IMR-90 (cell line): Measurements from ENCODE around the gene PKP3. TPM values are rescaled to one million over a fixed set of nuclear protein-coding genes. Genes with fewer than 3 reads are reported as not detected.

ENCODE experiments used
- ATAC-seq: fragments of 200-7000 bp; cut with Tn5 transposase; 2 replicates; pipeline ENCODE4 v1.9.1; 2020; ENCODE audit warnings: low read depth, mild to moderate bottlenecking, moderate library complexity
- BruUV-seq: library from RNA; stranded (reverse); fragments of 400-500 nt; replicated peaks from 2 replicates; lab custom pipeline; 2021; lab: Mats Ljungman, UMichigan
- CTCF ChIA-PET: fragments of 300-600 bp; formaldehyde crosslinking; extraction: SDS; loops from one replicate; lab custom pipeline; 2021; ENCODE audit warnings: antibody characterized with exemption; lab: Yijun Ruan, JAX
- POLR2A ChIA-PET: fragments of 300-600 bp; sonication (Branson Sonifier 250); formaldehyde crosslinking; loops from one replicate; lab custom pipeline; 2022; ENCODE audit warnings: antibody characterized with exemption; ENCODE audit not compliant: unreplicated experiment; lab: Charles Lee
- DNase-seq: peaks from one replicate; pipeline ENCODE4 v3.0.0; 2013
- H2AFZ ChIP-seq: replicated peaks from 2 replicates; pipeline ENCODE3; 2013; ENCODE audit warnings: low read length, mild to moderate bottlenecking; ENCODE audit not compliant: poor library complexity
- H2AK5ac ChIP-seq: 2 replicates; pipeline ENCODE4 v1.6.1; 2013; ENCODE audit warnings: low read depth, low read length, inconsistent platforms
- H2AK9ac ChIP-seq: replicated peaks from 2 replicates; pipeline ENCODE3; 2013; ENCODE audit warnings: mild to moderate bottlenecking, low read depth, low read length, moderate library complexity; ENCODE audit not compliant: poor library complexity
- H2BK120ac ChIP-seq: 2 replicates; pipeline ENCODE4 v1.6.1; 2013; ENCODE audit warnings: low read depth, low read length, inconsistent platforms
- H2BK15ac ChIP-seq: 3 replicates; pipeline ENCODE4 v1.6.1; 2013; ENCODE audit warnings: low read depth, low read length, inconsistent platforms
- H2BK20ac ChIP-seq: 2 replicates; pipeline ENCODE4 v1.6.1; 2013; ENCODE audit warnings: low read depth, mild to moderate bottlenecking, inconsistent platforms, low read length, moderate library complexity
- H2BK5ac ChIP-seq: 2 replicates; pipeline ENCODE4 v1.6.1; 2013; ENCODE audit warnings: mild to moderate bottlenecking, low read depth, low read length, inconsistent platforms; ENCODE audit not compliant: poor library complexity, severe bottlenecking
- H3K14ac ChIP-seq: replicated peaks from 2 replicates; pipeline ENCODE4 v1.6.1; 2013; ENCODE audit warnings: low read depth, low read length, inconsistent platforms
- H3K18ac ChIP-seq: 2 replicates; pipeline ENCODE4 v1.6.1; 2013; ENCODE audit warnings: low read depth, low read length, control low read depth
- H3K23ac ChIP-seq: 2 replicates; pipeline ENCODE4 v1.6.1; 2013; ENCODE audit warnings: low read depth, low read length, inconsistent platforms
- H3K27ac ChIP-seq: 2 replicates; pipeline ENCODE4 v1.5.1; 2013; ENCODE audit warnings: mild to moderate bottlenecking, control low read depth, low read length; ENCODE audit not compliant: insufficient read depth
- H3K27me3 ChIP-seq: 2 replicates; pipeline ENCODE4 v1.6.1; 2013; ENCODE audit warnings: low read length; ENCODE audit not compliant: control insufficient read depth, insufficient read depth
- H3K36me3 ChIP-seq: 2 replicates; pipeline ENCODE4 v1.6.1; 2013; ENCODE audit warnings: low read length, mixed read lengths; ENCODE audit not compliant: control insufficient read depth, insufficient read depth
- H3K4ac ChIP-seq: 2 replicates; pipeline ENCODE4 v1.6.1; 2013; ENCODE audit warnings: low read depth, low read length, inconsistent platforms
- H3K4me1 ChIP-seq: 2 replicates; pipeline ENCODE4 v1.6.1; 2013; ENCODE audit warnings: low read length, mixed read lengths; ENCODE audit not compliant: control insufficient read depth, insufficient read depth
- H3K4me2 ChIP-seq: 2 replicates; pipeline ENCODE4 v1.6.1; 2013; ENCODE audit warnings: low read depth, mild to moderate bottlenecking, control low read depth, low read length, moderate library complexity
- H3K4me3 ChIP-seq: 2 replicates; pipeline ENCODE4 v1.5.1; 2013; ENCODE audit warnings: low read depth, mild to moderate bottlenecking, control low read depth, low read length, moderate library complexity; ENCODE audit not compliant: insufficient read depth
- H3K56ac ChIP-seq: 2 replicates; pipeline ENCODE4 v1.6.1; 2013; ENCODE audit warnings: low read length, inconsistent platforms; ENCODE audit not compliant: insufficient read depth; ENCODE audit errors: extremely low read depth
- H3K79me1 ChIP-seq, 2 experiments: 2 replicates each; pipeline ENCODE4 v1.6.1; 2013; ENCODE audit warnings: low read length in 2 of 2, inconsistent platforms in 1 of 2, low read depth in 1 of 2
- H3K9ac ChIP-seq: 2 replicates; pipeline ENCODE4 v1.6.1; 2013; ENCODE audit warnings: low read depth, low read length, control low read depth
- H3K9me1 ChIP-seq: 2 replicates; pipeline ENCODE4 v1.6.1; 2013; ENCODE audit warnings: low read length, inconsistent platforms; ENCODE audit not compliant: insufficient read depth
- H3K9me3 ChIP-seq: 2 replicates; pipeline ENCODE4 v1.6.1; 2013; ENCODE audit warnings: low read length; ENCODE audit not compliant: control insufficient read depth, insufficient read depth
- H4K20me1 ChIP-seq: 2 replicates; pipeline ENCODE4 v1.6.1; 2013; ENCODE audit warnings: low read length, inconsistent platforms; ENCODE audit not compliant: insufficient read depth
- H4K5ac ChIP-seq: 2 replicates; pipeline ENCODE4 v1.6.1; 2013; ENCODE audit warnings: mild to moderate bottlenecking, low read depth, low read length, control low read depth
- H4K8ac ChIP-seq, 2 experiments: 2 replicates each; pipeline ENCODE4 v1.6.1; 2013; ENCODE audit warnings: low read depth in 2 of 2, low read length in 2 of 2, control low read depth in 1 of 2, inconsistent platforms in 1 of 2
- H4K91ac ChIP-seq: 2 replicates; pipeline ENCODE4 v1.6.1; 2013; ENCODE audit warnings: low read depth, low read length, inconsistent platforms; ENCODE audit not compliant: insufficient read depth
- BHLHE40 ChIP-seq: fragments of 150-350 bp; IDR thresholded peaks from 2 replicates; pipeline ENCODE4 v1.6.1; 2016; ENCODE audit warnings: mild to moderate bottlenecking, low read depth, low read length
- CEBPB ChIP-seq: IDR thresholded peaks from 2 replicates; pipeline ENCODE4 v1.6.1; 2012; ENCODE audit warnings: low read depth, low read length, improper control_type of control experiment
- CHD1 ChIP-seq: IDR thresholded peaks from 2 replicates; pipeline ENCODE4 v1.6.1; 2012; ENCODE audit warnings: low read depth, low read length, improper control_type of control experiment
- FOS ChIP-seq: fragments of 150-350 bp; IDR thresholded peaks from 2 replicates; pipeline ENCODE4 v1.6.1; 2016; ENCODE audit warnings: low read depth, low read length
- MAFK ChIP-seq: IDR thresholded peaks from 2 replicates; pipeline ENCODE4 v1.6.1; 2012; ENCODE audit warnings: low read depth, low read length, improper control_type of control experiment
- MAZ ChIP-seq: IDR thresholded peaks from 2 replicates; pipeline ENCODE4 v1.6.1; 2012; ENCODE audit warnings: low read depth, mild to moderate bottlenecking, low read length, improper control_type of control experiment, moderate library complexity, borderline replicate concordance
- NFE2L2 ChIP-seq: fragments of 150-350 bp; IDR thresholded peaks from 2 replicates; pipeline ENCODE4 v1.6.1; 2016; ENCODE audit warnings: low read depth, mild to moderate bottlenecking, low read length
- POLR2A ChIP-seq: IDR thresholded peaks from 2 replicates; pipeline ENCODE4 v1.6.1; 2012; ENCODE audit warnings: mild to moderate bottlenecking, low read depth, low read length
- RAD21 ChIP-seq: IDR thresholded peaks from 2 replicates; pipeline ENCODE4 v1.6.1; 2012; ENCODE audit warnings: low read length, improper control_type of control experiment
- RCOR1 ChIP-seq: IDR thresholded peaks from 2 replicates; pipeline ENCODE4 v1.6.1; 2012; ENCODE audit warnings: mild to moderate bottlenecking, low read length, improper control_type of control experiment; ENCODE audit not compliant: insufficient replicate concordance
- RFX5 ChIP-seq: IDR thresholded peaks from 2 replicates; pipeline ENCODE4 v1.8.0; 2012; ENCODE audit warnings: low read depth, mild to moderate bottlenecking, low read length, moderate library complexity
- SMC3 ChIP-seq: fragments of 150-350 bp; IDR thresholded peaks from 2 replicates; pipeline ENCODE4 v1.6.1; 2016; ENCODE audit warnings: low read depth, mild to moderate bottlenecking, antibody characterized with exemption, low read length, moderate library complexity
- WGBS, 2 experiments: methylation state at CpG; one replicate each; pipeline versions ENCODE4 v1.1.5 to v1.1.7; 2013; ENCODE audit warnings: missing lambda C conversion rate in 2 of 2; ENCODE audit not compliant: insufficient read length in 1 of 2; ENCODE audit errors: extremely low coverage in 2 of 2; 5-methylcytosine and 5-hydroxymethylcytosine counted together
- dilution Hi-C: fragments of 300-500 bp; cut with HindIII; formaldehyde crosslinking; loops from one replicate; pipeline ENCODE4 v1.14.3; 2018; ENCODE audit warnings: low sequenced_read_pairs; ENCODE audit not compliant: unreplicated experiment
- in situ Hi-C: fragments of 300-500 bp; cut with MboI; formaldehyde crosslinking; loops from 3 replicates; pipeline ENCODE4 v1.14.3; 2019; ENCODE audit warnings: low sequenced_read_pairs, inconsistent platforms, mixed read lengths
- intact Hi-C: fragments of 100-400 bp; cut with micrococcal nuclease; formaldehyde crosslinking; loops from 2 replicates; pipeline ENCODE4 v1.10.0; 2022
- polyA plus RNA-seq, 3 experiments: library from polyadenylated mRNA; depleted of rRNA; stranded (reverse); fragments of >200 nt; gene quantifications; 2 replicates each; pipeline ENCODE4 v1.2.3, GENCODE V29; 2012; ENCODE audit warnings: low replicate concordance in 1 of 3
- total RNA-seq: library from RNA; depleted of rRNA; stranded (reverse); fragments of >200 nt; gene quantifications from 2 replicates; pipeline ENCODE4 v1.2.3, GENCODE V29; 2012
- TF ChIP-seq, protein P1 (sequence below): conservative IDR thresholded peaks from 2 replicates; pipeline ENCODE4 v1.5.1; 2012; ENCODE audit warnings: mild to moderate bottlenecking, low read depth, low read length, improper control_type of control experiment
- TF ChIP-seq, protein P2 (sequence below): fragments of 150-350 bp; IDR thresholded peaks from 2 replicates; pipeline ENCODE4 v1.6.1; 2016; ENCODE audit warnings: low read depth, mild to moderate bottlenecking, low read length, moderate library complexity, borderline replicate concordance

PKP3 gene
- total and polyA plus RNA-seq, 2 of the 4 experiments (the other 2 are of a cell fraction) = 1.5 to 2.2 TPM

DNA sequence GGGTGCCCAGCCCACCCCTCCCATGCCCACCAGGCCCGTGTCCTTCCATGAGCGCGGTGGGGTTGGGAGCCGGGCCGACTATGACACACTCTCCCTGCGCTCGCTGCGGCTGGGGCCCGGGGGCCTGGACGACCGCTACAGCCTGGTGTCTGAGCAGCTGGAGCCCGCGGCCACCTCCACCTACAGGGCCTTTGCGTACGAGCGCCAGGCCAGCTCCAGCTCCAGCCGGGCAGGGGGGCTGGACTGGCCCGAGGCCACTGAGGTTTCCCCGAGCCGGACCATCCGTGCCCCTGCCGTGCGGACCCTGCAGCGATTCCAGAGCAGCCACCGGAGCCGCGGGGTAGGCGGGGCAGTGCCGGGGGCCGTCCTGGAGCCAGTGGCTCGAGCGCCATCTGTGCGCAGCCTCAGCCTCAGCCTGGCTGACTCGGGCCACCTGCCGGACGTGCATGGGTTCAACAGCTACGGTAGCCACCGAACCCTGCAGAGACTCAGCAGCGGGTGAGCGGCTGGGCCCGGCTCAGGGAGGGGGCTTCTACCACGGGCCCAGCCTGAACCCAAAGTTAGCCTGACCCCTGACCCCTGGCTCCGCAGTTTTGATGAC, 3.0 kb downstream of the PKP3 start:
- Histone ChIP-seq H2AK9ac (peak overlapping the region; percentile 28), H3K56ac (no peak overlapping the region), H3K4me1 (peaks cover 22% of the 10 kb centered on the region), H3K4ac (no peak overlapping the region), H2BK120ac (no peak overlapping the region), H4K8ac (peak overlapping the region in 1 of 2 experiments; percentile 23; a peak in 1 of 4 replicates), H4K91ac (no peak overlapping the region), H3K27me3 (peaks cover 13% of the 10 kb centered on the region), H2BK5ac (no peak overlapping the region), H2BK15ac (no peak overlapping the region), H3K79me1 (peaks cover 0 to 4% of the 10 kb centered on the region in 2 experiments; a peak in 1 of 4 replicates), H4K5ac (peak overlapping the region; percentile 36; the same call in 1 of the 2 replicates), H3K9ac (no peak overlapping the region), H3K23ac (no peak overlapping the region), H2BK20ac (no peak overlapping the region), H3K9me3 (peaks cover 5% of the 10 kb centered on the region; the same call in 1 of the 2 replicates), H2AFZ (peak overlapping the region; percentile 79), H3K4me3 (peak overlapping the region; percentile 38), H2AK5ac (no peak overlapping the region), H3K4me2 (peak overlapping the region; percentile 81), H3K36me3 (no peaks in the 10 kb centered on the region), H3K18ac (no peak overlapping the region), H3K9me1 (peaks cover 6% of the 10 kb centered on the region), H3K27ac (no peak overlapping the region), H4K20me1 (no peaks in the 10 kb centered on the region), H3K14ac (no peak overlapping the region)
- ATAC-seq = peak; percentile 24; the same call in 1 of the 2 replicates
- 54% methylated on average over 31 of the region's 43 CpGs; no CpG with 5 or more reads in 1 of the 2 experiments for WGBS, 2 experiments
- ChIA-PET CTCF (no interaction called here), POLR2A (no interaction called here)
- dilution Hi-C loops = no loop called here
- in situ Hi-C loops = no loop called here
- intact Hi-C loops = no loop called here
- peak; percentile 36 for DNase-seq
- no peak for TF ChIP-seq NFE2L2
- TF ChIP-seq RAD21 = peak; percentile 48
- no peak for TF ChIP-seq POLR2A
- TF ChIP-seq SMC3 = peak; percentile 32
- no peak for TF ChIP-seq CHD1
- no peak for TF ChIP-seq MAFK
- TF ChIP-seq, protein P1, sequence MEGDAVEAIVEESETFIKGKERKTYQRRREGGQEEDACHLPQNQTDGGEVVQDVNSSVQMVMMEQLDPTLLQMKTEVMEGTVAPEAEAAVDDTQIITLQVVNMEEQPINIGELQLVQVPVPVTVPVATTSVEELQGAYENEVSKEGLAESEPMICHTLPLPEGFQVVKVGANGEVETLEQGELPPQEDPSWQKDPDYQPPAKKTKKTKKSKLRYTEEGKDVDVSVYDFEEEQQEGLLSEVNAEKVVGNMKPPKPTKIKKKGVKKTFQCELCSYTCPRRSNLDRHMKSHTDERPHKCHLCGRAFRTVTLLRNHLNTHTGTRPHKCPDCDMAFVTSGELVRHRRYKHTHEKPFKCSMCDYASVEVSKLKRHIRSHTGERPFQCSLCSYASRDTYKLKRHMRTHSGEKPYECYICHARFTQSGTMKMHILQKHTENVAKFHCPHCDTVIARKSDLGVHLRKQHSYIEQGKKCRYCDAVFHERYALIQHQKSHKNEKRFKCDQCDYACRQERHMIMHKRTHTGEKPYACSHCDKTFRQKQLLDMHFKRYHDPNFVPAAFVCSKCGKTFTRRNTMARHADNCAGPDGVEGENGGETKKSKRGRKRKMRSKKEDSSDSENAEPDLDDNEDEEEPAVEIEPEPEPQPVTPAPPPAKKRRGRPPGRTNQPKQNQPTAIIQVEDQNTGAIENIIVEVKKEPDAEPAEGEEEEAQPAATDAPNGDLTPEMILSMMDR = peak; percentile 54
- TF ChIP-seq, protein P2, sequence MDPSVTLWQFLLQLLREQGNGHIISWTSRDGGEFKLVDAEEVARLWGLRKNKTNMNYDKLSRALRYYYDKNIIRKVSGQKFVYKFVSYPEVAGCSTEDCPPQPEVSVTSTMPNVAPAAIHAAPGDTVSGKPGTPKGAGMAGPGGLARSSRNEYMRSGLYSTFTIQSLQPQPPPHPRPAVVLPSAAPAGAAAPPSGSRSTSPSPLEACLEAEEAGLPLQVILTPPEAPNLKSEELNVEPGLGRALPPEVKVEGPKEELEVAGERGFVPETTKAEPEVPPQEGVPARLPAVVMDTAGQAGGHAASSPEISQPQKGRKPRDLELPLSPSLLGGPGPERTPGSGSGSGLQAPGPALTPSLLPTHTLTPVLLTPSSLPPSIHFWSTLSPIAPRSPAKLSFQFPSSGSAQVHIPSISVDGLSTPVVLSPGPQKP = no peak
- TF ChIP-seq FOS = no peak
- TF ChIP-seq BHLHE40 = no peak
- 0 out of 2 replicates have a peak, but pooled peaks have one; percentile 10 for TF ChIP-seq MAZ
- no peak for TF ChIP-seq RFX5
- TF ChIP-seq CEBPB = no peak
- no peak for TF ChIP-seq RCOR1
- BruUV-seq = no TSS peak
